PFSK-1 (cell line): Measurements from ENCODE around the gene EYA4.

ENCODE experiments used
- POLR2AphosphoS5 ChIP-seq: IDR thresholded peaks from 2 replicates; pipeline ENCODE4 v1.6.1; 2012; ENCODE audit warnings: low read depth, mild to moderate bottlenecking, control low read depth, low read length, moderate library complexity
- SIN3A ChIP-seq: IDR thresholded peaks from 2 replicates; pipeline ENCODE4 v1.6.1; 2012; ENCODE audit warnings: mild to moderate bottlenecking, low read length, moderate library complexity, borderline replicate concordance; ENCODE audit not compliant: insufficient read depth
- TF ChIP-seq, protein P1 (sequence below), 2 experiments: IDR thresholded peaks; 2 replicates each; pipeline versions ENCODE4 v1.6.1 to v1.8.0; 2011 to 2012; ENCODE audit warnings: low read depth in 2 of 2, low read length in 2 of 2, control low read depth in 1 of 2, inconsistent platforms in 1 of 2, mild to moderate bottlenecking in 1 of 2, moderate library complexity in 1 of 2; ENCODE audit not compliant: insufficient read depth in 1 of 2

DNA sequence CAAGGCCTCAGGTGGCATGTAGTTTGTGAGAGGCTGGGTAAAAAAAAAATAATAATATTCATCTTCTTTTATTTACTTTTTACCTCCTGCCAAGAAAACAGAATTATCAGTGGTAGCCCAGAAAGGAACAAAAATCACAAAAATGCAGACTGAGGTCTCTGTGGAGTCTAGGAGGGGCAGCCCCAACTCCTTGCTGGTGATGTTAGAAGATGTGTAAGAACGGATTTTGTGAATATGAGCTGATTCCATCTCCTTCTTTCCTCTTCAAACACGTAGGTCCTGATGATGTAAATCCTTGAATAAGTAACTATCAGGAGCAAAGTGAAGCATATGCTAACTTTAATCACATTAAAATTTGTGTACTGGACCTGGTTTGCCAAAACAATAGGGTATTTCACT lies 226.8 kb downstream of the EYA4 start:
- TF ChIP-seq SIN3A (no peak), POLR2AphosphoS5 (no peak)
- TF ChIP-seq, protein P1, sequence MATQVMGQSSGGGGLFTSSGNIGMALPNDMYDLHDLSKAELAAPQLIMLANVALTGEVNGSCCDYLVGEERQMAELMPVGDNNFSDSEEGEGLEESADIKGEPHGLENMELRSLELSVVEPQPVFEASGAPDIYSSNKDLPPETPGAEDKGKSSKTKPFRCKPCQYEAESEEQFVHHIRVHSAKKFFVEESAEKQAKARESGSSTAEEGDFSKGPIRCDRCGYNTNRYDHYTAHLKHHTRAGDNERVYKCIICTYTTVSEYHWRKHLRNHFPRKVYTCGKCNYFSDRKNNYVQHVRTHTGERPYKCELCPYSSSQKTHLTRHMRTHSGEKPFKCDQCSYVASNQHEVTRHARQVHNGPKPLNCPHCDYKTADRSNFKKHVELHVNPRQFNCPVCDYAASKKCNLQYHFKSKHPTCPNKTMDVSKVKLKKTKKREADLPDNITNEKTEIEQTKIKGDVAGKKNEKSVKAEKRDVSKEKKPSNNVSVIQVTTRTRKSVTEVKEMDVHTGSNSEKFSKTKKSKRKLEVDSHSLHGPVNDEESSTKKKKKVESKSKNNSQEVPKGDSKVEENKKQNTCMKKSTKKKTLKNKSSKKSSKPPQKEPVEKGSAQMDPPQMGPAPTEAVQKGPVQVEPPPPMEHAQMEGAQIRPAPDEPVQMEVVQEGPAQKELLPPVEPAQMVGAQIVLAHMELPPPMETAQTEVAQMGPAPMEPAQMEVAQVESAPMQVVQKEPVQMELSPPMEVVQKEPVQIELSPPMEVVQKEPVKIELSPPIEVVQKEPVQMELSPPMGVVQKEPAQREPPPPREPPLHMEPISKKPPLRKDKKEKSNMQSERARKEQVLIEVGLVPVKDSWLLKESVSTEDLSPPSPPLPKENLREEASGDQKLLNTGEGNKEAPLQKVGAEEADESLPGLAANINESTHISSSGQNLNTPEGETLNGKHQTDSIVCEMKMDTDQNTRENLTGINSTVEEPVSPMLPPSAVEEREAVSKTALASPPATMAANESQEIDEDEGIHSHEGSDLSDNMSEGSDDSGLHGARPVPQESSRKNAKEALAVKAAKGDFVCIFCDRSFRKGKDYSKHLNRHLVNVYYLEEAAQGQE (IDR thresholded peaks at IDR 0.05; ENCODE audit: insufficient read depth in 1 of 2, low read depth in 2 of 2, low read length in 2 of 2): no peak
